ENCODE data around the gene RYR2. TPM values are rescaled to one million over a fixed set of nuclear protein-coding genes. Genes with fewer than 3 reads are reported as not detected.

The RYR2 gene
- total and polyA plus RNA-seq, 7 experiments from 2014 or later = 0.05 TPM; not detected in 6

DNA sequence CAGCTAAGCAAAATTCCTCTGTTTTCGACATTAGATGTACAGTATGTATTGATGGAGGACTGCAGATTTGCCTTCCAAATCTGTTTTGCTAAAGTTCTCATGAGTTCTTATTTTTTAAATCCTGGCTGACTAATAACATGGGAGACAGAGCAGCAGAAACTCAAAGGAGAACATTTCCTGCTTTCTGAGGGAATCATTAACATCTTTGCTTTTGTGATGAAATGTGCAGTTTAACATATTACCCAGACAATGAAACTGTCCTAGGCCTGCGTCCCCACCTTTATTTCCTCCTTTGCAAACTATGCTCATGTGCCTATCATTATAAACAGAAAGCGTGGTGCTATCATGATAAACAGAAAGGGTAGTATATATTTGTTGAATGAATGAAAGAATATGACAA, 698.9 kb downstream of the RYR2 start:
- Histone ChIP-seq H3K27me3 (ENCODE audit: control insufficient read depth in 2 of 2, insufficient read depth in 2 of 2, low read length in 2 of 2) (no peaks in the 10 kb centered on the region), H3K27ac (ENCODE audit: low read depth, low read length) (no peak overlapping the region), H3K9me3 (ENCODE audit: control insufficient read depth in 2 of 3, low read length in 3 of 3) (no peaks in the 10 kb centered on the region), H3K4me1 (ENCODE audit: control insufficient read depth in 2 of 2, insufficient read depth in 2 of 2, low read length in 2 of 2) (peaks cover 0 to 3% of the 10 kb centered on the region in 2 donors), H3K4me3 (ENCODE audit: low read length) (no peak overlapping the region), H3K36me3 (ENCODE audit: control insufficient read depth in 2 of 3, insufficient read depth in 3 of 3, low read length in 3 of 3) (no peaks in the 10 kb centered on the region)
- ATAC-seq (no peak), DNase-seq (no peak)
- H3K27me3 Mint-ChIP-seq = no peaks in the 10 kb centered on the region
- no peak overlapping the region for H3K4me3 Mint-ChIP-seq
- peaks cover 0 to 12% (median 2%) of the 10 kb centered on the region in 7 donors for H3K4me1 Mint-ChIP-seq
- no peak overlapping the region for H3K27ac Mint-ChIP-seq
- CTCF ChIA-PET = no interaction called here
- peaks cover 0 to 5% (median 4%) of the 10 kb centered on the region in 11 donors for H3K9me3 Mint-ChIP-seq
- H3K36me3 Mint-ChIP-seq = no peaks in the 10 kb centered on the region
- intact Hi-C loops (cut with micrococcal nuclease) = no loop called here
- POLR2A ChIA-PET = no interaction called here

GRCh38 chr1:237745545-237745944, 703.6 kb downstream of the RYR2 start:
- intact Hi-C loops (cut with micrococcal nuclease) = no loop called here
- Histone ChIP-seq H3K36me3 (ENCODE audit: control insufficient read depth in 2 of 3, insufficient read depth in 3 of 3, low read length in 3 of 3) (no peaks in the 10 kb centered on the region), H3K27me3 (ENCODE audit: control insufficient read depth in 2 of 2, insufficient read depth in 2 of 2, low read length in 2 of 2) (no peaks in the 10 kb centered on the region), H3K27ac (ENCODE audit: low read depth, low read length) (no peak overlapping the region), H3K4me3 (ENCODE audit: low read length) (no peak overlapping the region), H3K9me3 (ENCODE audit: control insufficient read depth in 2 of 3, low read length in 3 of 3) (no peaks in the 10 kb centered on the region), H3K4me1 (ENCODE audit: control insufficient read depth in 2 of 2, insufficient read depth in 2 of 2, low read length in 2 of 2) (no peaks in the 10 kb centered on the region)
- no peak for DNase-seq
- no peaks in the 10 kb centered on the region for H3K4me1 Mint-ChIP-seq
- no peaks in the 10 kb centered on the region for H3K27me3 Mint-ChIP-seq
- H3K36me3 Mint-ChIP-seq = no peaks in the 10 kb centered on the region
- peaks cover 0 to 4% (median 0%) of the 10 kb centered on the region in 11 donors for H3K9me3 Mint-ChIP-seq
- no peak overlapping the region for H3K4me3 Mint-ChIP-seq
- no peak overlapping the region for H3K27ac Mint-ChIP-seq
- ATAC-seq = no peak
- POLR2A ChIA-PET = no interaction called here
- CTCF ChIA-PET = no interaction called here

DNA sequence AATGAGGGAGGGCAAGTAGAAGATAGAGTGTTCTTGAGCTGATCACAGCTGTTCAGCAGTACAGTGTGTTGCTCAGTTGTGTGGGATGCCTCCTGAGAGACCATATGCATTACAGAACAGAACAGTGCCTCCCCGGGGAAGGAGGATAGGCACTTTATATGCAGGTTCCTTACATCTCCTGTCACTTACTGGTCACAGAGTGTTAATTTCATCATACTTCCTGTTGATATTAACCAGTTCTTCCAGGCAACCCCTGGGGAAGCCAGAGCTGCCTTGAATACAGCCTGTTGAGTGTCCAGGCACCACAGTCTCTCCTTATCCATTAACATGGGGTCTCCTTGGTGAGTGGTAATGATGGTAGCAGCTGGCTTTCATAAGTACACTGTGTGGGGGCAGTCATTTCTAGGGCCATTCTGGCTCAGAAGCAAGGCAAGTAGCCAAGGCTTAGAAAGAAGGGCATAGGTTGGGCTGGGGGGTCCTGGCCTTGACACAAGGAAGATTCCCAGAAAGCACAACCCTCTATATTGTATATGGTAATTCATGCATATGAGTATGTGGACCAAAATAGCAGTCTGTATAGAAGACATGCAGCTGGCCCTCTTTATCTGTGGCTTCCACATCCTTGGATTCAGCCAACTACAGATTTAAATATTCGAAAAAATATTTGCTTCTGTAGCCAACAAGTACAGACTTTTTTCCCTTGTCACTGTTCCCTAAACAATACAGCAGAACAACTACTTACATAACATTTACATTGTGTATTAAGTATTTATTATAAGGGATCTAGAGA, 706.4 kb downstream of the RYR2 start:
- CTCF ChIA-PET = no interaction called here
- H3K27me3 ChIP-seq (ENCODE audit: control insufficient read depth in 2 of 2, insufficient read depth in 2 of 2, low read length in 2 of 2) = no peaks in the 10 kb centered on the region
- Mint-ChIP-seq H3K4me3 (no peak overlapping the region), H3K9me3 (peaks cover 0 to 4% (median 0%) of the 10 kb centered on the region in 11 donors), H3K36me3 (no peaks in the 10 kb centered on the region), H3K27me3 (no peaks in the 10 kb centered on the region), H3K27ac (no peak overlapping the region), H3K4me1 (no peaks in the 10 kb centered on the region)
- DNase-seq (no peak), ATAC-seq (no peak)
- H3K27ac ChIP-seq (ENCODE audit: low read depth, low read length) = no peak overlapping the region
- POLR2A ChIA-PET = no interaction called here
- intact Hi-C loops (cut with micrococcal nuclease) = no loop called here
- no peaks in the 10 kb centered on the region for H3K9me3 ChIP-seq (ENCODE audit: control insufficient read depth in 2 of 3, low read length in 3 of 3)
- no peaks in the 10 kb centered on the region for H3K4me1 ChIP-seq (ENCODE audit: control insufficient read depth in 2 of 2, insufficient read depth in 2 of 2, low read length in 2 of 2)
- H3K36me3 ChIP-seq (ENCODE audit: control insufficient read depth in 2 of 3, insufficient read depth in 3 of 3, low read length in 3 of 3) = no peaks in the 10 kb centered on the region
- no peak overlapping the region for H3K4me3 ChIP-seq (ENCODE audit: low read length)

DNA sequence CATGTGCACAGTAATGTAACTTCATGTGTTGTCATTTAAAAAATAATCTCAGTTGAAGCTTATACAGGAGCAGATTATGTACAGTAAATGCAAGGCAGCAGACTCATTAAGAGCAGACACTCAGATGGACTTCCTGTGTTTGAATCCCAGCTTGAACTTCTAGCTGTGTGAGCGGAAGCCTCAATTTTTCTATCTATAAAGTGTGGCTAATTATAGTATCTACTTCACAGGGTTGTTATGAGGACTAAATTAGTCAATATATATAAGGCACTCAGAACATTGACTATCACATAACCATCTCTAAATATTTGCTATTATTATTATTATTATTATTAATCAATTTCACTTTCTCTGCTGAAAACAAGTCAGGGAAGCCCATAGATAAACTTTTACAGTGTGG, 707.1 kb downstream of the RYR2 start:
- intact Hi-C loops (cut with micrococcal nuclease) = no loop called here
- Mint-ChIP-seq H3K4me1 (no peaks in the 10 kb centered on the region), H3K27me3 (no peaks in the 10 kb centered on the region), H3K9me3 (peaks cover 0 to 4% (median 0%) of the 10 kb centered on the region in 11 donors), H3K27ac (no peak overlapping the region), H3K4me3 (no peak overlapping the region), H3K36me3 (no peaks in the 10 kb centered on the region)
- POLR2A ChIA-PET = no interaction called here
- Histone ChIP-seq H3K36me3 (ENCODE audit: control insufficient read depth in 2 of 3, insufficient read depth in 3 of 3, low read length in 3 of 3) (no peaks in the 10 kb centered on the region), H3K4me3 (ENCODE audit: low read length) (no peak overlapping the region), H3K9me3 (ENCODE audit: control insufficient read depth in 2 of 3, low read length in 3 of 3) (no peaks in the 10 kb centered on the region), H3K4me1 (ENCODE audit: control insufficient read depth in 2 of 2, insufficient read depth in 2 of 2, low read length in 2 of 2) (no peaks in the 10 kb centered on the region), H3K27me3 (ENCODE audit: control insufficient read depth in 2 of 2, insufficient read depth in 2 of 2, low read length in 2 of 2) (no peaks in the 10 kb centered on the region), H3K27ac (ENCODE audit: low read depth, low read length) (no peak overlapping the region)
- CTCF ChIA-PET = no interaction called here
- DNase-seq = no peak
- ATAC-seq = no peak

DNA sequence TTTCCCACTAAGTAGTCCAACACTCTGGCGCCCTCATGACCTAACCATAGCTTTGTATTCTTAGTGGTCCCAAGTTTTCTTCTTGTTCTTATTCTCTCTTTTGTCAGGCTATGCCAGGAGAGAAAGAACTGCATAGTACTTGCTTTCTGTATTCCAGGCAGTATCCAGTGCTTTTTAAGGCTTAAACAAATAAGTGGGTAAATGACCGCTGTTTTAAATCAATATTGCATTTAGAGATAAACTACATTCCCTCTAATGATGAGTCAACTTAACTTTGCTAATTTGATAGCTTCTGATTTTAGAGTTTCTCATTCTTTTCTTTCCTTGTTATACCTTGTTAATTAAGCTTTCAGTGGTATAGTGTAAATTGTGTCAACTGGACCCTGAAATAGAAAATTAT, 709.1 kb downstream of the RYR2 start:
- DNase-seq = no peak
- peaks cover 0 to 5% (median 0%) of the 10 kb centered on the region in 11 donors for H3K9me3 Mint-ChIP-seq
- intact Hi-C loops (cut with micrococcal nuclease) = no loop called here
- no peaks in the 10 kb centered on the region for H3K36me3 ChIP-seq (ENCODE audit: control insufficient read depth in 2 of 3, insufficient read depth in 3 of 3, low read length in 3 of 3)
- no peaks in the 10 kb centered on the region for H3K4me1 ChIP-seq (ENCODE audit: control insufficient read depth in 2 of 2, insufficient read depth in 2 of 2, low read length in 2 of 2)
- no peak overlapping the region for H3K4me3 Mint-ChIP-seq
- H3K27ac Mint-ChIP-seq = no peak overlapping the region
- H3K9me3 ChIP-seq (ENCODE audit: control insufficient read depth in 2 of 3, low read length in 3 of 3) = no peaks in the 10 kb centered on the region
- no peak overlapping the region for H3K27ac ChIP-seq (ENCODE audit: low read depth, low read length)
- no peak for ATAC-seq
- H3K27me3 Mint-ChIP-seq = no peaks in the 10 kb centered on the region
- ChIA-PET POLR2A (no interaction called here), CTCF (no interaction called here)
- no peaks in the 10 kb centered on the region for H3K36me3 Mint-ChIP-seq
- no peaks in the 10 kb centered on the region for H3K27me3 ChIP-seq (ENCODE audit: control insufficient read depth in 2 of 2, insufficient read depth in 2 of 2, low read length in 2 of 2)
- no peaks in the 10 kb centered on the region for H3K4me1 Mint-ChIP-seq
- no peak overlapping the region for H3K4me3 ChIP-seq (ENCODE audit: low read length)

DNA sequence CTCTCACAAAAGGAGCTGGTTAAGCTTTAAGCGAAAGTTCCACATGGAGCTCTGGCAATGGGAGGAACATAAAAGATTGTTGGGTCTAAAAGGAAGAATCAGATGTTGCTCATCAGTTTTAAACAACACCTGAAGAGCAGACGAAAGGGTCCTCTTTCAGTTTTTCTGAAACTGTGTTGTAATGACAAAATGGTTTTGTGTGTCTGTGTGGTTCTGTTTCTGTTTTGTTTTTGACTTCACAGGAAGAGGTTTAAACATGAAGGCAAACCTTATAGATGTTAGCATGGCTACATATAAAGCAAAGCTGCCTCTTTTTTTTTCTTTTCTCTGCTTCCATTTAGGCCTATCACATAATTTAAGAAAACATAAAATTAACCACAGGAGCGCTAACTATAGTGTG, 712.6 kb downstream of the RYR2 start:
- Mint-ChIP-seq H3K27me3 (no peaks in the 10 kb centered on the region), H3K36me3 (no peaks in the 10 kb centered on the region), H3K4me3 (no peak overlapping the region), H3K9me3 (peaks cover 0 to 5% (median 0%) of the 10 kb centered on the region in 11 donors), H3K4me1 (no peaks in the 10 kb centered on the region), H3K27ac (no peak overlapping the region)
- Histone ChIP-seq H3K36me3 (ENCODE audit: control insufficient read depth in 2 of 3, insufficient read depth in 3 of 3, low read length in 3 of 3) (no peaks in the 10 kb centered on the region), H3K4me3 (ENCODE audit: low read length) (no peak overlapping the region), H3K4me1 (ENCODE audit: control insufficient read depth in 2 of 2, insufficient read depth in 2 of 2, low read length in 2 of 2) (no peaks in the 10 kb centered on the region), H3K27me3 (ENCODE audit: control insufficient read depth in 2 of 2, insufficient read depth in 2 of 2, low read length in 2 of 2) (no peaks in the 10 kb centered on the region), H3K27ac (ENCODE audit: low read depth, low read length) (no peak overlapping the region), H3K9me3 (ENCODE audit: control insufficient read depth in 2 of 3, low read length in 3 of 3) (no peaks in the 10 kb centered on the region)
- POLR2A ChIA-PET = no interaction called here
- ATAC-seq (no peak), DNase-seq (no peak)
- intact Hi-C loops (cut with micrococcal nuclease) = no loop called here
- CTCF ChIA-PET = no interaction called here

GRCh38 chr1:237756304-237756967, 714.5 kb downstream of the RYR2 start:
- Mint-ChIP-seq H3K27ac (no peak overlapping the region), H3K4me1 (no peaks in the 10 kb centered on the region), H3K27me3 (no peaks in the 10 kb centered on the region), H3K36me3 (no peaks in the 10 kb centered on the region), H3K9me3 (peaks cover 0 to 5% (median under 1%) of the 10 kb centered on the region in 11 donors), H3K4me3 (no peak overlapping the region)
- DNase-seq = no peak
- intact Hi-C loops (cut with micrococcal nuclease) = no loop called here
- no peak overlapping the region for H3K4me3 ChIP-seq (ENCODE audit: low read length)
- POLR2A ChIA-PET = no interaction called here
- no peaks in the 10 kb centered on the region for H3K27me3 ChIP-seq (ENCODE audit: control insufficient read depth in 2 of 2, insufficient read depth in 2 of 2, low read length in 2 of 2)
- no peaks in the 10 kb centered on the region for H3K4me1 ChIP-seq (ENCODE audit: control insufficient read depth in 2 of 2, insufficient read depth in 2 of 2, low read length in 2 of 2)
- H3K27ac ChIP-seq (ENCODE audit: low read depth, low read length) = no peak overlapping the region
- CTCF ChIA-PET = no interaction called here
- H3K9me3 ChIP-seq (ENCODE audit: control insufficient read depth in 2 of 3, low read length in 3 of 3) = no peaks in the 10 kb centered on the region
- no peak for ATAC-seq
- no peaks in the 10 kb centered on the region for H3K36me3 ChIP-seq (ENCODE audit: control insufficient read depth in 2 of 3, insufficient read depth in 3 of 3, low read length in 3 of 3)
